Stimulated activated CD8-positive, alpha-beta memory T cell treated with anti-CD3 and anti-CD28 coated beads, Interleukin-4, amount 100 ng/mL, for 24 hours (primary cell): ENCODE data around the gene WASHC2A.
"Not testable (repeated sequence)": the region's sequence is repeated elsewhere in the genome, so short reads cannot be mapped to it uniquely, and the experiment has no call there.

Experiments
- DNase-seq: peaks from one replicate; pipeline ENCODE4 v3.0.0-alpha.2; 2020; ENCODE audit warnings: low read depth

Gene WASHC2A

GRCh38 chr10:50068352-50068659, 552 bp downstream of the WASHC2A start:
- not testable (repeated sequence) for DNase-seq

DNA sequence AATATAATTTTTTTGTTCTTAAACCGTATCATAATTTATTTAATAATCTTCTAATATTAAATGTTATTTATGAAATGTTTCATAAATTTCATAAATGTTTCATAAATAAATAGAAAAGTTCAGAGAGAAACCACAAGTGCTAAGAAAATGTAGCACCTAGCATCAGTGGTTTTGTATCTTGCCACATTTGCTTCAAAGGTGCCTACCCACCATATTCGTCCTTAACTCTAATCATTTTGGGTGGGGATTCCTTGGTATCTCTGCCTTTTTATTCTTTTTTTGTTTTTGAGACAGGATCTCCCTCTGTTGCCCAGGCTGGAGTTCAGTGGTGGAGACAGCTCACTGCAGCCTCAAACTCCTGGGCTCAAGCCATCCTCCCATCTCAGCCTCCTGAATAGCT, 7.4 kb downstream of the WASHC2A start:
- DNase-seq, result not testable (repeated sequence)

GRCh38 chr10:50075544-50075943, 7.8 kb downstream of the WASHC2A start:
- not testable (repeated sequence) for DNase-seq

DNA sequence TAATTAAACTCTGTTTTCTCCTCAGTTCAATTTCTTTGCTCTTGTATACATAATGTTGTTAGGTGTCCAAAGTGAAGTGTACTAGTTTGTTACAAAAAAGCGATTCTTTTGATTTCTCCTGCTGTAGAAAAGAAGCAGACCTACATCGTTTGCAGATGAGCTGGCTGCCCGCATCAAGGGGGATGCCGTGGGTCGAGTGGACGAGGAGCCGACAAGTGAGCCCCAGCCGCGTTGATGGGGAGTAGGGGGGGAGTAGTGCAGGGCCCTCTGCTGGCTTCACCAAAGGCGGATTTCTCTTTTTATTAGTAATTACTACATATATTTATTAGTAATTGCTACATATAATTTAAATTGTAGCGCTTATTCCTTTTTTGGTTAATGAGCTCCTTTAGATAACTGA, 23.6 kb downstream of the WASHC2A start:
- not testable (repeated sequence) for DNase-seq

GRCh38 chr10:50092928-50093327, 25.2 kb downstream of the WASHC2A start:
- DNase-seq, result not testable (repeated sequence)

DNA sequence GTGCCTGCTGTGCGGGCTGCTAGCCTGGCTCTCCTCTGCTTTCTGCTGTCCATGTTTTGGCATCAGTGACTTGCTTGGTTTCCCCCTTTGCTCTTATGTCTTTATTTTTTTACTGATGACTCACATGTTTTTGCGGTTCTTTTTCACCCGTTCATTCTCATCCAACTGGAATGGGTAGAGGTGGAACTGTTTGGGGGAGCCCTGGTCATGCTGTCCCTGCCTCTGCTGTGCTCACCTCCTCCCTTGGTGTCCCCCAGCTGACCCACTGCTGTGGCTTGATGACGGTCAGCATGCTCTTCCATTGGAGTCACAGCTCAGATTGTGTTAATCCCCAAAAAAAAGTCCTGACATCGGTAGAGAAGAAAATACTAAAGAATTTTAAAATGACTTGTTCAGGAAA, 26.9 kb downstream of the WASHC2A start:
- not testable (repeated sequence) for DNase-seq

- not testable (repeated sequence) for DNase-seq
These were observed 27.6 kb downstream of the WASHC2A start for GRCh38 chr10:50095402-50095801.

- DNase-seq, result not testable (repeated sequence)
These were observed 29.0 kb downstream of the WASHC2A start for GRCh38 chr10:50096722-50097121.

GRCh38 chr10:50098645-50099044, 30.9 kb downstream of the WASHC2A start:
- DNase-seq, result not testable (repeated sequence)

GRCh38 chr10:50101139-50101582, 33.4 kb downstream of the WASHC2A start:
- DNase-seq, result not testable (repeated sequence)

GRCh38 chr10:50101747-50102146, 34.0 kb downstream of the WASHC2A start:
- not testable (repeated sequence) for DNase-seq

GRCh38 chr10:50102267-50102666, 34.5 kb downstream of the WASHC2A start:
- not testable (repeated sequence) for DNase-seq

GRCh38 chr10:50108999-50109698, 41.4 kb downstream of the WASHC2A start:
- DNase-seq, result not testable (repeated sequence)

DNA sequence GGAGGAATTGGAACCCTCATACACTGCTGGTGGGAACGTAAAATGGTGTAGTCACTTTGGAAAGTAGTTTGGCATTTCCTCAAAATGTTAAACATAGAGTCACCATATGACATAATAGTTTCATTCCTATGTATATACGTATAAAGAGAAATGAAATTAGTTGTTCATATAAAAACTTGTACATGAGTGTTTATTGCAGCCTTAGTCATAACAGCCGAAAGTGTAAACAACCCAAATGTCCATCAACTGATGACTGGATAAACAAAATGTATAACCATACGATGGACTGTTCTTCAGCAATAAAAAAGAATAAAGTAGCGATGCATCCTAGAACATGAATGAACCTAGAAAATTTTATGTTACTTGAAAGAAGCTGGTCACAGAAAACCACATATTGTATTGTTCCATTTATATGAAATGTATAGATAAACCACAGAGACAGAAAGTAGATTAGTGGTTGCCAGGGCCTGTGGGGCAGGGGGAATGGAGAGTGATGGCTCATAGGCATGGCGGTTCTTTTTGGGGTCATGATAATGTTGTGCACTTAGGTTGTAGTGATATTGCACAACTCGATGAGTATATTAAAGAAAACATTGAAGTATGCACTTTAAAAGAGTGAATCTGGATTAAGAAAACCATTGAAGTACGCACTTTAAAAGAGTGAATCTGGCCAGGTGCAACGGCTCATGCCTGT, 44.8 kb downstream of the WASHC2A start:
- DNase-seq, result not testable (repeated sequence)

DNA sequence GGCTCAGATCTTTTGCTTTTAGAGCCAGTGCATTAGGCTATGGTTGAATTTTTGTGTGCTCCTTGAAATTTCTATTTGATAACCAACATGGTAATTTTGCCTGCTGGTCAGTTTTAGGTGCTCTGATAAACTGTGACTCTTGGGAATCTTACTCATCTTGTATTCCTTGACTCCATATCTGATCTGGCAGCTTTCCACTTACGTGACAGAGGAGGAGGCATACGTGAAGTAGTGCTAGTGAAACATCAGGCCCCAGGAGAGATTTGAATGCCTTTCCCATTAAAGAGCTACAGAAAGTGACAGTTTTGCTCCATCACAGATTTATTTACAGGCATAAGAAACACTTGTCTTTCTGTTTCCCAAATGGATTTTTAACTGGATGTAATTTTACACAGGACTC, 59.0 kb downstream of the WASHC2A start:
- not testable (repeated sequence) for DNase-seq

DNA sequence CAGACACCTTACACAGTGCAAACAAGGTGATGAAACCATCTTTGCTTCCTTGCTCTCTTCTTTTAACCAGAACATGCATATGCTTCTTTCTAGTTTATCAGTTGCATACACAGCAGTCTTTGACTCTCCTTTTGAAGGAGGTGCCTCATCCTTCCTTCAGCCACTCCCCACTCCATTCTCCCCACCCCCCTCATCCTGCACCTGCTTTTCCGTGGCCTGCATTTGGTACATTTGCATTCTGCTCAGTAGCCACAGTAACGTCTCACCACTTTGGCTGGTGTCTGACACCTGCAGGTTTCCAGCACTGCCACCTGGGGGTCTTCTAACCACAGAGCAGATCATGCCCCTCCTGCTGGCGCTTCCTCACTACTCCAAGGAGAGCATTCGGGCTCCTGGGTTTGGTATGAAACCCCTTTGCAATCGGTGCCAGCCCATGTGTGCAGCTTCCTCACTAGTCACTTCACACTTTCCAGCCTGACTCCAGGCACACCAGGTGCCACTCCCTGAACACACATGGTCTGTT, 60.1 kb downstream of the WASHC2A start:
- DNase-seq, result not testable (repeated sequence)

- not testable (repeated sequence) for DNase-seq
These were observed 63.7 kb downstream of the WASHC2A start for GRCh38 chr10:50131245-50131965.

DNA sequence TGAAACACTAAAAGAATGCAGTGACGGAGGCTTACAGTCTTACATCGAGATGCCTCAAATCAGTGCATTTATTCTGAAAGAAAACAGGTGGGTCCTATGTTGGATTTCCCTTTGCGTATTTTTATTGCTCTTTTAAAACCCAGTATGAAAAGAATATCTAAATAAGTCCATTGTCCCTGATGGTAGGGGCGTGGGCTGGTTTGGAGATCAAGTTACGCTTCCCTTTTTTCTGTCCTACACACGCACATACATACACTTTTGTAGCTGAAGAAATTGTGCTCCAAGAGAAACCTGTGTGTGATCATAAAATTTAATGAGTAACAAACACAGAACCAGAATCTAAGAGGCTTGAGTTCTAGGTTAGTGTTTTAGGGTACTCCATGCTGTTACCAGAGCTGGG, 64.6 kb downstream of the WASHC2A start:
- not testable (repeated sequence) for DNase-seq

- not testable (repeated sequence) for DNase-seq
These were observed 65.1 kb downstream of the WASHC2A start for GRCh38 chr10:50132841-50133240.

GRCh38 chr10:50143512-50144174, 75.9 kb downstream of the WASHC2A start:
- not testable (repeated sequence) for DNase-seq

DNA sequence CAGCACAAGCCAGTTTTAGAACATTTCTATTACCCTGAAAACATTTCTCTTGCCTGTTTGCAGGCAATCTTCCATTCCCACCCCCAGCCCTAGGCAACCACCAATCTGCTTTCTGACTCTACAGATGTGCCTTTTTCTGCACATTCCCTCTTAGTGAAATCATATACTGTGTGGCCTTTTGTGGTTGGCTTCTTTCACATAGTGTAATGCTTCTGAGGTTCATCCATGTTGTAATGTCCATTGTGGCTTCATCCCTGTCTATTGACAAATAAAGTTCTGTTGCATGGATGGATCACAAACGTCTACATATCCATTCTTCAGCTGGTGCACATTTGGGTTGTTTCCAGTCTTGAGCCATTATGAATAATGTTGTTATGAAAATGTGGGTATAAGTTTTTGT, 77.8 kb downstream of the WASHC2A start:
- DNase-seq, result not testable (repeated sequence)

DNA sequence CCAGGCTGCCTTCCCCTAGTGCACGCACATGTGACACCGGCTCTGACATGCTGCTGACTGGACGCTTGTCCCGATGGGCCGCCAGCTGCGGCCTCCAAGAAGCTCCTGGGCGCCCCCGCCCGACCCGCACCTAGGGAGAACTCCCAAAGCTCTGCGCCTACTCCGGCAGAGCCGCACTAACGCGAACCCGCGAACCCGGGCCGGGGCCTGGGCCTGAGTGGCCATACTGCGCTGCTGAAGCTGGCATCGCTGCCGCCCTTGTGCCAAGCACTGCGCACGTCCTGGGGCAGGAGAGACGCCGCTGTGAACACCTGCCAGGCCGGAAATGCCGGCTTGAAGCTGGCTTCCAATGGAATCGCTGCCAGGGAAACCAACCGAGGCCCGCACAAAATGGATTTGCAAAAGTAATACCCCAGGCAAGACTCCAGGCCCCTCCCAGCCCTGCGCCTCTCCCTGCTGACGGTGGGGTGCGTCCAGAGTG, 85.1 kb downstream of the WASHC2A start:
- no peak for DNase-seq
